ENCODE data around the gene TARDBP.
"Not testable (repeated sequence)": the region's sequence is repeated elsewhere in the genome, so short reads cannot be mapped to it uniquely, and the experiment has no call there.

TARDBP gene

GRCh38 chr1:11042995-11043874 lies 30.8 kb downstream of the TARDBP start:
- DNase-seq (ENCODE audit: low read depth in 2 of 2): no peak

- no peak for DNase-seq (ENCODE audit: low read depth in 2 of 2)
Measured at GRCh38 chr1:11044086-11044848, 31.8 kb downstream of the TARDBP start.

GRCh38 chr1:11044849-11045427 lies 32.5 kb downstream of the TARDBP start:
- no peak for DNase-seq (ENCODE audit: low read depth in 2 of 2)

DNA sequence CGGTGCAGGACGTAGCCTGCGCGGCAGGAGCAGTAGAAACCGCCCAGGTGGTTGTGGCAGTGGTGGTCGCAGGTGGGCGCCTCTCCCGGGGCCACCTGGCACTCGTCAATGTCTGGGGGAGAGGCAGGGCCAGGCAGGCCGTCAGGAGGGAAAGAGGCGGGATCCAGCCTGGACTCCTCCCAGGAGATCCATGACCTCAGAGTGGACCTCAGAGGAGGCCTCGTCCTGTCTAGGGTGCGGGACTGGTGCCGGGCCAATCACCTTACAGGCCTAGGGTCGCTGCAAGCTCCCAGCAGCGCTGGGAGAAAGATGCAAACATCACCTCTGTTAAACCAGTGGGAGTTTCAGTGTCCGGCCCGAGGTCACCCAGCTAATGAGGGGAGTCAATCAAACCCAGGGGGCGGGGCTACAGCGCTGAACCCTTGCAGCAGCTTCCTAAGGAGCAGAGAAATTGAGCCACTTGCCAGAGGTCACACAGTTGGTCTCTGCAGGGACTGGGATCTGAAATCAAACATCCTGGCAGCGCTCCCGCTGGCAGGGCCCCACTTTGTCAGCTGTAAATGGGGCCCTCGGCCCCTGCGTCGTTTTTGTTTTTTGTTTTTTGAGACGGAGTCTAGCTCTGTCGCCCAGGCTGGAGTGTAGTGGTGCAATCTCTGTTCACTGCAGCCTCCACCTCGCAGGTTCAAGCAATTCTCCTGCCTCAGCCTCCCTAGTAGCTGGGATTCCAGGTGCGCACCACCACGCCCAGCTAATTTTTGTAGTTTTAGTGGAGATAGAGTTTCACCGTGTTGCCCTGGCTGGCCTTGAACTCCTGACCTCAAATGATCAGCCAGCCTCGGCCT lies 33.2 kb downstream of the TARDBP start:
- no peak for DNase-seq (ENCODE audit: low read depth in 2 of 2)

GRCh38 chr1:11046270-11046566 lies 33.8 kb downstream of the TARDBP start:
- DNase-seq (ENCODE audit: low read depth in 2 of 2): no peak

GRCh38 chr1:11046625-11047365 lies 34.3 kb downstream of the TARDBP start, which contains the start of gene MASP2:
Gene MASP2 (minus strand): TSS chr1:11047239. CDS start chr1:11047207, 32 bp downstream.
- DNase-seq (ENCODE audit: low read depth in 2 of 2): no peak

DNA sequence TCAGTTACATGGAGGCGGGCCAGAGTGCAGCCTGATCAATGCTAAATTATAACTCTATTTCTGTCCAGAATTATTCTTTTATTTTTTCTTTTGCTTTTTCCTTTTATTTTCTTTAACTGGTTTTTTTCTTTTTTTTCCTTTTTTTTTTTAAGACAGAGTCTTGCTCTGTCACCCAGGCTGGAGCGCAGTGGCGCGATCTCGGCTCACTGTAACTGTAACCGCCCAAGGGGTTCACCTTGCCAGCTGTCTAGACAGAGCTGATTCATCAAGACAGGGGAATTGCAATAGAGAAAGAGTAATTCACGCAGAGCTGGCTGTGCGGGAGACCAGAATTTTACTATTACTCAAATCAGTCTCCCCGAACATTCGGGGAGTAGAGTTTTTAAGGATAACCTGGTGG lies 38.7 kb downstream of the TARDBP start:
- DNase-seq (ENCODE audit: low read depth in 2 of 2): not testable (repeated sequence)

GRCh38 chr1:11051781-11052511 lies 39.5 kb downstream of the TARDBP start:
- DNase-seq (ENCODE audit: low read depth in 2 of 2): no peak

DNA sequence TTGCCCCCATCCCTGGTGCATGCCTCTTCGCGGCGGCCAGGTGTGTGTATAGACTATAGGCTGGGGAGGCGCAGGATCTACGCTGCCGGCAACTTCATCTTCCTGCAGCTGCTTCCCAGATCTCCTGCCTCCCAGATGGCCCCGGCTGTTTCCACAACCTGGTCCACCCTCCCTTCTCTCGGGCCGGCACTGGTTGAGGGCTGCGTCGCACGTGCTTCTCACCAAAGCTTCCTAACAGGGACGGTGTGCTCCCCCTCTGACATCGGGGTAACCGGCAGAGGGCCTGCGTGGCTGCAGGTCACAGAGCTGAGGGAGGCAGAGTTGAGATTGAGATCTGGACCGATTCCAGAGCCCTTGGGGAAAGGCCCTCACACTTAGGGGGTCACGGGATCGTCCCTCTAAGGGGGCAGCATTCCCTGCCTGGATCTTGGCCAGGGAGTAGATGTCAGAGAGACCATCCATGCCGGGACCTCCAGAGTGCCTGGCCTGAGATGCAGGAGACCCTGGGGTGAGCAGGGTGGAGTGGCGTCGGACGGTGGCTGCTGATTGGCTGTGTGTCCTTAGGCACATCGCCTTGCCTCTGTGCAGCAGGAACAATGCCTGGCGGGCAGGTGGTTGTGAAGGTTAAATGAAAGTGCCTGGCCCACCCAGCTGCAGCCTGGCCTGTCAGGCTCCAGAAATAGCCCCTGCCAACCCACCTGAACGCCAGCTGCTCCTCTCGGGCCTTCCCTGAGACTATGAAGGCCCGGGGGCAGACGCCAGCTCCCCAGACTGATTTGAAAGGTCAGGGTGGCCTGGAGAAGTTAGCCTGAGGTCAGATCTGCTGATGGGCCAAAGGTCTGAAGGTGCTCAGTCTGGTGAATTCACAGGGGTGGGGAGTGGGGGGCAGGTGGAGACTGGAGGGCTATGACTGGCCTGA lies 40.6 kb downstream of the TARDBP start:
- DNase-seq (ENCODE audit: low read depth in 2 of 2): no peak

GRCh38 chr1:11053758-11054137 lies 41.3 kb downstream of the TARDBP start:
- no peak for DNase-seq (ENCODE audit: low read depth in 2 of 2)

GRCh38 chr1:11054181-11054580 lies 41.7 kb downstream of the TARDBP start:
- DNase-seq (ENCODE audit: low read depth in 2 of 2): no peak

DNA sequence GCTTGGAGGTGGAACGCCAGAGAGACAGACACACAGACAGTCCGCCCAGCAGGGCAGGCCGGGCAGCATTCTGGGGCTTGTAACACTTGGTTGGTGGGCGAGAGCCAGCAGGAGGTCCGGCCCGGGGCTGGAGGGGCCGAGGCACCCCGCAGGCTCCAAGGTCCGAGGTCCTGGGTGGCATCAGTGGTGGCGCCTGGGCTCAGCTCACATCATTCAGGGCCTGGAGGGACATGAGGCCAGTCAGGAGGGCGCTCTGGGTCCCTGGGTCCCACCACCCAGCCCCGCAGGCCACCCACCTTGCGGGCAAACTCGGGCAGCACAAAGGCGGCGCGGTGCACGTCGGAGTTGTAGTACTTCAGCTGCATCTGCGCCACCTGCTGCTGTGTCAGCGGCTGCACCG lies 42.2 kb downstream of the TARDBP start:
- no peak for DNase-seq (ENCODE audit: low read depth in 2 of 2)

- DNase-seq (ENCODE audit: low read depth in 2 of 2): no peak
Measured at GRCh38 chr1:11055676-11056075, 43.2 kb downstream of the TARDBP start.

GRCh38 chr1:11056504-11056903 lies 44.0 kb downstream of the TARDBP start:
- DNase-seq (ENCODE audit: low read depth in 2 of 2): no peak

GRCh38 chr1:11057477-11057876 lies 45.0 kb downstream of the TARDBP start:
- no peak for DNase-seq (ENCODE audit: low read depth in 2 of 2)

- DNase-seq (ENCODE audit: low read depth in 2 of 2): no peak
Measured at GRCh38 chr1:11058026-11058425, 45.6 kb downstream of the TARDBP start.

DNA sequence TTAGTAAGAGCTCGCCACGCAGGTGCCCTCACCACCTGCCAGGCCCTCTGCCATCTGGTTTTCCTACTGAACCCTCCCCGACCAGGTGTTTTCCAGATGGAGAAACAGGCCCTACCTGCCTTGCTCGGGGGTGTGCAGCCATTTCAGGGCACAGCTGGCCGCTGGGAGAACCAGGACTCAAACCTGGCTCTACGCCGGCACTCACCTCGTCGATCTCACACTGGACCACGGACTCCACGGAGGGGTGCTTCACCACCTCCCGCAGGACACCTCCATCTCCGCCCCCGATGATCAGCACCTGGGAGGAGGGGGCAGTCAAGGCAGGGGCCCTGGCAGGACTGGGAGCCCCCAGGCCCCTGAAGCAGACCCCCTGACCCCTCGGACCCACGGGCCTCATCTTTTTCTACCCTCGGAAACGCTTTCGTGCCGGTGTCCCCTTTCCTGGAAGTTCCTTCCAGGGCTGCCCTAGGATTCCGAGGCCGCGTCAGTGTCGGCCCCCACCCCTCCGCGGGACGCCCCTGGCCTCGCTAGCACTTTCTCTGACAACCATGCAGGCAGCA lies 46.2 kb downstream of the TARDBP start:
- no peak for DNase-seq (ENCODE audit: low read depth in 2 of 2)

DNA sequence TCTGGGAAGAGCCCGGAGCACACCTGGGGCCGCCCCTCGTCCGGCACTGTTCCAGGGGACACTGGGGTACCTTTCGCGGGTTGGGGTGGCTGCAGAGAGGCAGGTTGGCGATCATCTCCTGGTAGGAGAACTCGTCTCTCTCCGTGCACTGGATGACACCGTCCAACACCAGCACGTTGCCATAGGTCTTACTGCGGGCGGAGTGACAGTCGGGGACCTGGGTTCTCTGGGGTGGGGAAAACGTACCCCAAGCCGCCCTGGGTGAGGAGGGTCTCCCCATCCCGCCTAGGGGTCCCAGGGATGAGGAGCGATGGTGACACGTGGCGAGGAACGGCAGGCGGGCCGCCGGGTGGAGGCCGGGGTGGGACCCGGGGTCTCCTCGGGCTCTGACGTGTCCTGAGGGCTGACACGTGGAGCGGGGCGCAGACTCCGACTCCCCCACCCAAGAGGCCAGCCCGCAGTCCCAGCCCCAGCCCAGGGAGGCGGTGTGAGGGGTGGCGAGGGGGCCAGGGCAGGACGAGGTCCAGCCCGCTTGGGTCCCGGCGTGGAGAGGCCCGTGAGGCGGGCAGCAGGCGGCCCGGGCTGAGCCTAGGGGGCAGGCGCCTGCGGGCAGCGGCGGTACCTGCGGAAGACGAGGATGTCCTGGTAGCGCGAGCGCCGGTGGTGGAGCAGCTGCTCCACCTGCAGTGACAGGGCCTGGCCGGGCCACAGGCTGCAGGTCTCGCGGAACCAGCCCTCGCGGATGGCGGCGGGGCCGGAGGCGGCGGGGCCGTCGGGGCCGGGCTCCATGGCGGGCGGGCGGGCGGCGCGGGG lies 46.9 kb downstream of the TARDBP start:
- no peak for DNase-seq (ENCODE audit: low read depth in 2 of 2)

Data from stimulated activated CD4-positive, alpha-beta T cell treated with anti-CD3 and anti-CD28 coated beads, Interleukin-1b, Interleukin-23, amount 100 ng/mL, for 1 hour (primary cell).